ENCODE measurements around the gene CD1E.

- TF ChIP-seq POLR2A (IDR thresholded peaks at IDR 0.05) = no peak
- TF ChIP-seq CTCF (IDR thresholded peaks at IDR 0.05) = no peak
These were observed 24.0 kb upstream of the CD1E start for GRCh38 chr1:158329733-158330132.
